NCI-H1105 (cell line): ENCODE data around the gene TENT4A.

ENCODE experiments used
- DNase-seq: peaks from one replicate; lab custom pipeline; 2025; lab: John Stamatoyannopoulos, UW

Gene TENT4A

DNA sequence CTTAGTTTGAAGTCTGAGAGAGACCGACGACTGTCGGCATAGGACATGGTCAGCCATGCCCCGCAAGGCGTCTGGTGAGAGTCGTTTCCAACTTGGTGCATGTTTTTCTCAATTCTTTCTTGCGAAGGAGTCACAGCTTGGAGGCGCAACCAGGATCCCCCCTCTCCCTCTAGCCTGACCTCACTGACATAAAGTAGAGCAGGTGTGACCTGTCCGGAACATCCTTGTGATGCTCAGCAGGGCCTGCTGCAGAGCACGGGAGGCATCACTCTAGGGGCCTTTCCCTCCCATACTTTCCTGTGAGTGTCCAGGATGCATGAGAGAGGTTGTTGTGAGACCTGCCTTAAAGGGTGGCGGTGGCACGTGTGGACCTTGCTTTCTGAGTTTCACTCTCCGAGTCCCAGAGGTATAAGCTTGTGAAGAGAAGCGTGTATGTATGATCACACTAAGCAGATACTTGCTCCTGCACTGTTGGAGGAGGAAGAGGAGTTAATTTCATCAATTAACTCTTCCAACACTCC, 5.0 kb downstream of the TENT4A start:
- no peak for DNase-seq

DNA sequence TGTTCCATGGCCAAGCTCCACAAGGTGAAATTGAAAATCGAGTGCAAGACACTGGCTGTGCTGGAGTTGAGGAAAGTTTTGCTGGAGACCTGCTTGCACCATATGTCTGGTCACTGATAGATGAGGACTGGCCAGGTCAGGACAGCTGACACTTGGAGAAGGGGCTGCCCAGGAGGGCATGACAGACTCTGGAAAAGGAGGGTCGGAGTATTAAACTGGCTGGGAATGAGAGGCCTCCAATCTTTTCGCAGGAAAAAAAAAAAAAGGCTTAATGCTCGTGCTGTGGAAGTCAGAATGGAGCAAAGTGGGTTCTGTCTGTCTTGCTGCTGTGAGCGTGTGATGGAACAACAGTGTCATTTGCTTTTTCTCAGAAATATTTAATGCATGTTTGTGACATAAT, 5.5 kb downstream of the TENT4A start:
- DNase-seq, result no peak

DNA sequence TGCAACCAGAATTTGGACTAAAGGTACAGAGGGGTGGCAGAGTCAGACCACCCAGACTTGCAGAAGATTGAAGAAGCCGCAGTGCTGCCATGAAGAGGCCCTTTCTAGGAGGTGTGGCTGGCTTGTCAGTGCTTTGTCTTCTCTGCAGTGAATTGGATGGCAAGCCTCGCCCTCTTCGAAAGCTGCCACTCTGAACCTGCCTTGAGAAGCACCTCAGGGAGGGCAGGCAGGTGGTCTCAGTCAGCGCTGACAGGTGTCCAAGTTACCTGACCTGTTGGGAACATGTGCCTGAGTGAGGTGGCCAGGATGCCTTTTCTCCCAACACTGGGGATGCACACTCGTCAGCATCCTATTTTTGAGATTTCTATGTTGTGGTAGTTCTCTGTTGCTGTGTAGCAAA, 6.2 kb downstream of the TENT4A start:
- DNase-seq, result no peak

DNA sequence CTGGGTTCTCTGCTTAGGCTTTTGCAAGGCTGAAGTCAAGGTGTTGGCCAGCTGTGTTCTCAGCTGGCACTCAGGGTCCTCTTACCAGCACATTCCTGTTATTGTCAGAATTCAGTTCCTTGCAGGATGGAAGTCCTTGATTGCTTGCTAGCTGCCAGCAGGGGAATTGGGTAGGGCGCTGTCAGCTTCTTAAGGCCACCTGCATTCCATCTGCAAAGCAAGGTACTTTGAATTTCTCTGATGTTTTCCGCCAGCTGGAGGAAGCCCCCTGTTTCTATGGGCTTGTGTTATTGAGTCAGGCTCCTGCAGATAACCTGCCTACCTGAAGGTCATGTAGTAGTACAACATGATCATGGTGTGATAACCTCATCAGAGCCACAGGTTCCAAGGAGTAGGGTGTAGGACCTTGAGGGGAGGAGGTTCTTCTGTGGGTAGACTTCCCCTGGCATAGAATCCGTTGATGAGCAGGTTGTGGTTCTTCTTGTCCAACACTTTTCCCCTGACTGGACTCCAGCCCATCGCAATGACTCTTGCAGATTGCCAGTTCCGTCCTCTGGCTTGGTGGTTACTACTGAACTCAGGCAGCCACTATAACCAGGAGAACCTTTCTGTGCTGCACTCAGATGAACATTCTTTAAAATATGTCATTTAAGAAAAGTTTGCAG, 6.8 kb downstream of the TENT4A start:
- DNase-seq, result no peak

GRCh38 chr5:6720561-6720921, 7.3 kb downstream of the TENT4A start:
- DNase-seq, result no peak

DNA sequence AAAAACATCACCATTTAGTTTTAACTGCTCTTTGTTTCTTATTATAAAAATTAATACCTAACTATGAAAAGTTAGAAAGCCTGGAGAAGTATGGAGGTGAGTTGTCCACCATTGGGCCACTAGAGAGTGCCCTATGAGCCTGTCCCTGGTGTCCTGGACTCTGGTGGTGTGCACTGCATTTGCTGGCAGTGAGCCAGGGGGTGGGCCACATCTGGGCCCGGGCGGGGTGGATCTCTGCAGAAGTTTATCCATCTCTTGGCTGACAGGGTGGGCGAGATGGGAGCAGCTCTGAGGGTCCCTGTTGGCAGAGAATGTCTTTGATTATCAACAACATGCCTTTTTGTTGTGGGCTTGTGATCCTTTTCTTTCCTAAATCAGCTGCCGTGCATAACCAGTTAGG, 8.2 kb downstream of the TENT4A start:
- DNase-seq, result no peak

DNA sequence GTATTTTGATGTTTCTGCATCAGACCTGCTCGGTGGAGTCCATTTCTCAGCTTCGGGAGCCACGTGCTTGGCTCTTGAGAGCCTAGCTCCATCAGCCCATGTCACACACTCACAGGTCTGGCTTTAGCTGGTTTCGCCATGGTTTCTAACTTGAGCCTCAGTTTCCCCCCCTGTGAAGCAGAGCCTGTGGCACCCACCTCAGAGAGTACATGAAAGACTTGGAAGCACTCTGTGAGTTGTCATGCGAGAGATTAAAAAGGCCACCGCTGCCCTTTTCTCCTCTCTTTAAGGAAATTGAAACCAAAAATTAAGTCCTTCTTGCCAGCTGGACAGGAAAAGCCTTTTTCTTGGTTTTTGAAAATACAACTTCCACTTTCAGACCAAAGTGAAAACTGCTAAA, 8.8 kb downstream of the TENT4A start:
- DNase-seq, result no peak

- no peak for DNase-seq
These were observed 10.0 kb downstream of the TENT4A start for GRCh38 chr5:6723122-6723815.

DNA sequence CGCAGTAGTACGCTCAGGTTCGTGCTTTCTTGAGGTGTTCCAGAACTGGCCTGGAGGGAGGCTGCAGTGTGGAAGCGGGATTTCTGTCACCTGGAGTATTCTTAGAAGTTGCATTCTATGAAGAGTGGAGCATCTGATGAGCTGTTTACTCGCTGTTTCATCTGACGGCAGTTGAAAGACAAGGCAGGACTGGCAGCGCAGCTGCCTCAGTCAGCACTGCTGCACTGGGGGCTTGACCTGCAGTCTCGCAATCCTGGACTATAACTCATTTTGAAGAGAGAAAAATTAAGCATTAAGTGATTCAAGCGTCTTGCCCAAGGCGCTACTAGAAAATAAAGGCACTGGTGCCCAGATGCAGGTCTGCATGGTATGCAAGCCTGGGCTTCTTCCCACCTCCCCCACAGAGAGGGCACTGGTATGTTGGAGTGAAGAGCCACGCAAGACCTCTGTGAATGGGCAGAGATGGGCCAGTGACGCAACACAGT, 10.6 kb downstream of the TENT4A start:
- no peak for DNase-seq

DNA sequence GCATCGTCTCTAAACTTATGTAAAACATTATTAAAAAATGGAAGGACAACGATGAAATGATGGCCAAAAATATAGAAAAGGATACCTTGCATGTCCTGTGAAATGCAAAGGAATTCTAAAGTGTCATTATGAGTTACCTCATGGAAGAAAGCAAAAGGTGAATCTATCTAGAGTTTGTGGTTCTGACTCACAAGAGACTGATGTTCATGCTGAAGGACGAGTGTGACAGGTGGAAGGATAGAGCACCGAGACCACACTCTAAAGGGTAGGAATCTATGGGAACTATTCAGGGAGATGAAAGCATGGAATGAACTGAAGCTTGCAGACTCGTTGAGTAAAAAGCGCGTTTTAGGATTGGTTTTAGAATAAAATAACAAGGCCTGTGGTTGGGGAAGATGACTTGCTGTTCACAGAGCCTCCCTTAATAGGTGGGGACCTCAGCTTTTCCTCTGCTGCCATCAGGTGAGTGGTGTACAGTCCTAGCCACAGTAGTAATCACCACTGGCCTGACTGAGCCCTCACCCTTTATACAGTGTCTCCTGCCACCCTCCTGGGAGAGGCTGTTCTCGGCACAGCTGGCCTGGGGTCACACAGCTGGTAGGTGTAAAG, 11.2 kb downstream of the TENT4A start:
- no peak for DNase-seq

DNA sequence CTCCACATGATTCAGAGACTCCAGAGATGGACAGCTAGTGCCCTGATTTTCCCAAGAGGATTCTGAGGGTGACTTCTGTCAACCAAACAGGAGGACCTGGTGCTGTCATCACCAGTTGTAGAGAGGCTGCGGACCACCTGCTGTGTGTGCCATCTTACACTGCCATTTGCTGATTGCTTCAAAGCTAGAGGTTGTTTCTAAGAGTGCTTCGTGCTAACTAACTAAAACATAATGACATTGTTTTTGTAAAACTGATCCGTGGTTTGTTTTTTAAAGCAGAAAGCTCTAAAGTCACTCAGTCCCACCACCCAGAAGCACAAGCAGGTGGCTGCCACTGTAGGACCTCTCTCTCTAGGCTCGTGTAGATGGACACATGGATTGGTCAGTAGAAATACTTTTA, 12.2 kb downstream of the TENT4A start:
- no peak for DNase-seq

- no peak for DNase-seq
These were observed 12.8 kb downstream of the TENT4A start for GRCh38 chr5:6726006-6726405.

DNA sequence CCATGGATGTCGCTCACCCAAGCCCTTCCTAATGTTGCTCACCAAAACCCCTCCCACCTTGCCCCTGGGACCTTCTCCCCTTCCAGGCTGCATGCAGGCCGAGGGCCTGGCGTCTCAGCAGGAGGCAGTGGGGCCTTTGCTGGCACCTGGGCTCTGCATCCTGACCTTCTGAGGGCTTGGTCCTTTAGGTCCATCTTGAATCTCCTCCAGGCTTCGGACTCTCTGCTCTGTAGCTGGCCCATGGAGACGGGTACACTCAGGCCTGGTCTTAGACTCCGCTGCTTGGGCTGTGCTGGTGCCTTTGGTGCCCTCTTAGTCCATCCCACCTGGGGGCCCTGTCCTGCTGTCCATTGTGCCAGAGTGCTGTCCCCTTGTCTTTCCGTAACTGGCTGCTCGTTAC, 14.0 kb downstream of the TENT4A start:
- DNase-seq, result no peak

DNA sequence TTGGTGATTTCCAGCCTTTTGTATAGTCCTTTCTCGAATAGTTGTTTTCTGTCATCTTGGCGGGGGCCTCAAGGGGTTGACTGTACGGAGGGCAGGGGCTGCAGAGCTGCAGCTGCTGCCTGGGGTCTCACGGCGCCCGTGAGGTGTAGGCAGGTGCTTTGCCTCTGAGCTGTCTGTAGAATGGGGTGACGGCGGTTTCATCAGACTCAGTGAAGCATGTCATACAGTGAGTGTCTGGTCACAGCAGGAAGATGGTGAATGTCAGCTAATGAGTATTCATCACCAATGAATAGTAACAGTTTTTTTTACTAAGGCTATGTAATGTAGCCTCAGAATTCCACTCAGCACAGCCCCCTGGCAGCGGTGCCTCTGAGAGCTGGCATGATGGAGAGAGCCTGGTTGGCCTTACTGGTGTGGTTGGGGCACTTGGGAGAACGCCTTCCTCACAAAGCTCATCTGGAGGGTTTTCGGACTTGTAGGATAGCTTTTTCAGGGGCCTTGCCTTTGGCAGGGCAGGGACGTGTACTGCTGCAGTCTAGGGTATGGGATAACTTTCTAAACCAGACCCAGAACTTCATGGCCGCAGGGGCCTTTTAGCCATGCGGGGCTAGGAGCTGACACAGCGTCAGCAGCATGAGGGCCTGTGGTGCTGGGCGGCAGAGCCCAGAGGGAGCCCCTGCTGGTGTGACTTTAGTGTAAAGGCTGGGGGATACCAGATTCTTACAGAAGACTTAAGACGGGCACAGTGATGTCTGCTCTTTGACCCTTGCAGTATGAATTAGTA, 15.0 kb downstream of the TENT4A start:
- DNase-seq, result peak; percentile 63

DNA sequence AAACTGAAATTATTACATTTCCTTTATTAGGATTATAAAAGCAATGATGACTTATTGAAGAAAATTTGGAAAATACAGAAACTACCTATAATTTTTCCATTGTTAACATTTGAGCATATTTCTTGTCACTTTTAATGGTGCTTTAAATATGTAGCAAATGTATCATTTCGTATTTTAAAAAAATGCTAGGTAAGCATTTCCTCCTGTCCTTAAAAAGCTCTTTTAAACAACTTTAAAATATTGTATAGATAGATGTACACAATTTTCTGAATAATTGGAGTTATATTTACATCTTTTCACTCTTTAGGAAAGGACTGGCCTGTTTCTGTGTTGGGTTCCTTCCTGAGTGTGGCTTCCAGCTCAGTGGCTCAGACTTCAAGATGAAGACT, 15.6 kb downstream of the TENT4A start:
- DNase-seq, result no peak

DNA sequence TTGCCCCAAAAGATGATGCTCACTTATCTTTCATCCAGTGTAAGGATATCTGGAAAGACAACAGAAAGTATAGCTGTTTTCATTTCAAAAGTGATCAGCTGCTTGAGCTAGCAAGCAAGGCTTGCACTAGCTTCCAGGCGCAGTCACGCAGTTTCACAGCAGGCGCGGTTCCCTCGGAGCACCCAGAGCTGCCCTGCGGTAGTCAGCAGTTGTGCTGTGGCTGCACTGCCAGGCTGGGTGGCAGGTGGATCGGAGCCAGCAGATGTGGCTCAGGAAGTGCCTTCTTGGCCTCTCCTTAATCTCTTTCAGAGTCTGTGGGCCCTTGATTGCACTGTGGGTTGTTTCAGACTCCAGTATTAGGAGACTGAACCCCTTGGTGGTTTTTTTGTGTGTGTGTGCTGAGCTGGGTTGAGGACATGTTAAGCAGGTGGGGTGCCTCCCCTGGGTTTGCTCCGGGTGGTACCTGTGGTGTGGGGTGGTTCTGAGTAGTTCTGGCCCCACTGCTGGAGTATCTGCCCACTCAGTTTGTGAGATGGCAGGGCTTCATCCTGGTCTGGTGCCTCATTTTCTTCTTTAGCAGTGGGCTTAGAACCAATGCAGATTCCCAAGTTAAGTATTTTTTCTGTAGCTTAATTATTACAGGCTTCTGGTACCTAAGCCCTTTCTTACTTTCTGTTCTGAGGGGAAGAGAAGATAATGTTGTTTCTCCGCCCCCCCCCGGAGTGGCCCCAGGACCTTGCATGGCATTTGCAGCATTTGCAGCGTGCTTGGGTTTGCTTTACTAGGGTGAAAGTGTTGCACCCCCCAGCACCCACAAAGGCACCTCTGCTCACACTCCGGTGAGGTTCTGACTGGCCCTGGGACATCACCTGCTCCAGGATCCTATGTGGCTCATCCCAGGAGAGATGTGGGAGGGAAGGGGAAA, 16.4 kb downstream of the TENT4A start:
- no peak for DNase-seq

GRCh38 chr5:6730407-6730806, 17.2 kb downstream of the TENT4A start:
- no peak for DNase-seq

DNA sequence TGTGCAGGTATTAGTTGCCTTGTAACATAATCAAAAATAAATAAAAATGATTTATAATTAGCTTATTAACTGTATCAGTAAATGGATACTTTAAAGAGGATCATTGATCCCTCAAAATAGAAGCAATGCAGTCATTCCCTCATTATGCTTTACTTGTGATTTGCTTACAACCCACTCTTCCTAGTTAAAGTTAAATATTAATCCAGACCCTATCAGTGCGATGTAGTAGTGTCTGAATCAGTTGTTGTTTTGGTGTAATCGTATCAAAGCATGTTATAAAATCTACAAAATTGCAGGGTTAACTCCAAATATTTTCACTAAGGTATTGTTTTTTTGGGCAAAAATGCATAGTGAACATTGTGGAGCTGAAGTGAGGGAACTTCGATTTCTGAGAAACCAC, 17.6 kb downstream of the TENT4A start:
- DNase-seq, result no peak

DNA sequence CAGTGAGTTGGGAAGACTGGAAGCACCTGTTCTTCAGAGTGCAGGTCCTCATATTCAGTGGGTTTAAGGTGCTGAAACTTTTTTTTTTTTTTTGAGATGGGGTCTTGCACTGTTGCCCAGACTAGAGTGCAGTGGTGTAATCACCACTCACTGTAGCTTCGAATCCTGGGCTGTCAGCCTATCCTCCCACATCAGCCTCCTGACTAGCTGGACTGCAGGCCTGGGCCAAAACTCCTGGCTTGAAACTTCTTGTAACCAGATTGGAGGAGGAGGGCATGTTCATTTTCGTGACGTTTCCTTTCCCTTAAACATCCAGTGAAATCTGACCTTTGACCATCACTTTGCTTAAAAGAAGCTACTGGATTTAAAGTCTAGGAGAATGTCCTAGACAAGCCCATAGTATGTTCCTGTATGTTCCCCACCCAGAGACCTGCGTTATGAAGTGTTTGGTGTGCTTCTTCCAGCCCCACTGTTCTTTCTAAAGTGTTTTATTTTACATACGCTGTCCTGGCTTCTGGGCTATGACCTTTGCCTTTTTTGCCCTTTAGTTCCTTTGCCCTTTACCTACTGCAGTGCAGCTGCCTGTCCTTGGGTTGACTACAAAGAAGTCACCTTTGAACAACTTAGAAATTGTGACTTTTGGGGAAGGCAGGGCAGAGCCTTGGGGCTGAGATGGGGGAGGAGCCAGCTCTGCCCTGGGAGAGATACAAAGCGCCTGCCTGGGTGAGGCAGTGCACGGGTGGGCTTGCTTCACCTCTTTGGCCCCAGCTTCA, 18.4 kb downstream of the TENT4A start:
- no peak for DNase-seq

DNA sequence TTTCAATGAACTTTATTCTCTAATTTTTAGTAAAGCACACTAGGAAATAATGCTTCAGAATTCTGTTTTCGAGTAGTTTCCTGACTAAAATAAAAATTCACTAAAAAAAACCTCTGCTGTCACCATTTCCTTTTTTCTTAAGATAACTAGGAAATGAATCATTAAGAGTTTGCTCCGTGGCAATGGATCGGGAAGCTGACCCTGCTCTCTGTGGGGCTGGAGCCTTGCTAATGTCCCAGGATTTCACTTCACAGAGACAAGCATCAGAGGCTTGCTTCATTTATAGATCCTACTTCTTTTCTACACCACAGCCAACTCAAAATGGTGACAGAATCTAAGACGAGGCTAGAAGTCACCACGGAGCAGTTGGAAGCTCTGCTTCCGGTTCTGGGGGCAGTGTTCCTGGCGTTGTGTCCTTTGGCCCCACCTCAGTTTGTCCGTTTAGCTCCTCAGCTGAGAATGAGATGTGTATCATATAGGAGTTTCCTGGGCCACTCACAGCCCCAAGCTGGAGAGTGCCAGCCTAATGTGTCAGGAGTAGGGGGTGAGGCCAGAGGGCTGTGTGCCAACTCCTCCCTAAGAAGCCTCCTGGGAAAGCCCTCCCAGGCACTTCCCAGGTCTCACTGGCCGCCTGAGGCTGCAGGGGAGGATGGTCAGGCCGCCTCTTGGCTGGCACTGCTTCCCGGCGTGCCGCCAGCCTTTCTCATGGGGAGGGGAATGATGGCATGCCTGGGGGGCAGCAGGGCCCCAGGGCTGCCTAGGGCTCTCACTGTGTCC, 19.6 kb downstream of the TENT4A start:
- DNase-seq, result peak; percentile 61
